Measurements from ENCODE around the gene HOXA3. TPM values are rescaled to one million over a fixed set of nuclear protein-coding genes. Genes with fewer than 3 reads are reported as not detected.

Gene HOXA3
- total and polyA plus RNA-seq, 9 donors: 0.36 to 50.9 (median 2.3) TPM

DNA sequence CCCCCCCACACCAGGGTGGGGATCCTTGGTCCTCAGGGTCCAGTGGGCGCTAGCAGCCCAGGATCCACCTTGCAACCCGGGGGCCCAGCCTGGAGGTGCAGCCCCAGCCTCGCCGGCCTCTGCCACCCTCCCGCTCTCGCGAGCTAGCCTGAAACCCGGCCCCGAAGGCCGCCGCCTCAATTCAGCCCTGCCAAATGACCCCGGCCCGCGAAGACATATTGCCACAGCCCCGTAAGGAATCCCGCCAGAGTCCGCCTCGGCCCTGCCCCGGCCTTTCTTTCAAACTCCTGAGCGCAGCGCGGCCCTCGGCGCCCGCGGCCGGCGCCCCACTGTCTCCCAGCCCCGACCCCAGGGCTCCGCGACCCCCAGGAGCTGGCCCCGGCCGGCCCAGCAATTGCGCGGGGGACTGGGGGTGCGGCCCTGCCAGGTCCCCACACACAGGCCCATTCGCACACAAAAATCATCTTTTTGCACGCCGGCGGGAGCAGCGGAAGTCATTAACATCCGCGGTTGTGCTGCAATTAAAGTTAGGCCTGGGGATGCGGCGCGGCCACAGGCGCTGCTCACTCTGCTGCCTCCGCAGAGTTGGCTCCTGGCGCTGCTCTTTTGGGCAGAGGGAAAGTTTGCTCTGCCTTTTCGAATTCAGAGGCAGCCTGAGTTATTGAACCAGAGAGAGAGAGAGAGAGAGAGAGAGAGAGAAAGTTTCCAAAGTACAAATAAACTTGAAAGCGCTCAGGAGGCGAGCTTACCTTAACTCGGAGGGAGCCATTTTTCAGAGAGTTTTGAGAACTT is 12.9 kb downstream of the HOXA3 start:
- no peaks in the 10 kb centered on the region for H3K9me3 ChIP-seq
- TF ChIP-seq POLR2A (IDR thresholded peaks at IDR 0.05) (no peak), EP300 (IDR thresholded peaks at IDR 0.05) (no peak)
- TF ChIP-seq, protein P1, sequence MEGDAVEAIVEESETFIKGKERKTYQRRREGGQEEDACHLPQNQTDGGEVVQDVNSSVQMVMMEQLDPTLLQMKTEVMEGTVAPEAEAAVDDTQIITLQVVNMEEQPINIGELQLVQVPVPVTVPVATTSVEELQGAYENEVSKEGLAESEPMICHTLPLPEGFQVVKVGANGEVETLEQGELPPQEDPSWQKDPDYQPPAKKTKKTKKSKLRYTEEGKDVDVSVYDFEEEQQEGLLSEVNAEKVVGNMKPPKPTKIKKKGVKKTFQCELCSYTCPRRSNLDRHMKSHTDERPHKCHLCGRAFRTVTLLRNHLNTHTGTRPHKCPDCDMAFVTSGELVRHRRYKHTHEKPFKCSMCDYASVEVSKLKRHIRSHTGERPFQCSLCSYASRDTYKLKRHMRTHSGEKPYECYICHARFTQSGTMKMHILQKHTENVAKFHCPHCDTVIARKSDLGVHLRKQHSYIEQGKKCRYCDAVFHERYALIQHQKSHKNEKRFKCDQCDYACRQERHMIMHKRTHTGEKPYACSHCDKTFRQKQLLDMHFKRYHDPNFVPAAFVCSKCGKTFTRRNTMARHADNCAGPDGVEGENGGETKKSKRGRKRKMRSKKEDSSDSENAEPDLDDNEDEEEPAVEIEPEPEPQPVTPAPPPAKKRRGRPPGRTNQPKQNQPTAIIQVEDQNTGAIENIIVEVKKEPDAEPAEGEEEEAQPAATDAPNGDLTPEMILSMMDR (IDR thresholded peaks at IDR 0.05): no peak
- DNase-seq: no peak
- H3K27ac ChIP-seq: no peak overlapping the region
- intact Hi-C loops (cut with DNase I): loop anchor here in 3 of 4 donors (5.0 kb wide), 2 partner anchors 282 to 287 kb away; no protein-coding TSS in a partner anchor
- peak overlapping the region; percentile 24 for H3K4me3 ChIP-seq
- H3K4me1 ChIP-seq (ENCODE audit: insufficient read depth): peaks cover 1% of the 10 kb centered on the region
- 32 to 52% (median 36%) methylated on average over 51 to 53 of the region's 53 CpGs for WGBS, 3 donors
- H3K36me3 ChIP-seq: no peaks in the 10 kb centered on the region
- no peaks in the 10 kb centered on the region for H3K27me3 ChIP-seq

DNA sequence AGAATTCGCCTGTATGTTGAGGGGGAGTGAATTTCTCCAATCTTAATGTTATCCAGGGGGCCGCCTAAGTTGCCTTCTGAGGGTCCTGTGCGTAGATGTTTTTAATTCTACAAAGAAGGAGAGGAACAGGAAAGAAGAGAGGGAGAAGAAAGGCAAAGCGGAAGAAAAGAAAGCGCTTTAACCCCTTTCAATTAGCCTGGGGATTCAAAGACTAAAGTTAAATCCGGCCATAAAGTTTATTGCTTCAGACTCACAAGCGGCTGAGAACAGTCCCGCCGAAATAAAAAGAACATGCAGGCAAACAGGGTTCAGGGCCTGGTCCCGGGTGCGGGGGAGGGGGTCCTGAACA is 13.4 kb downstream of the HOXA3 start:
- H3K36me3 ChIP-seq: no peaks in the 10 kb centered on the region
- H3K9me3 ChIP-seq: no peaks in the 10 kb centered on the region
- intact Hi-C loops (cut with DNase I): no loop called here
- TF ChIP-seq POLR2A (IDR thresholded peaks at IDR 0.05): no peak
- H3K4me3 ChIP-seq: peak overlapping the region; percentile 24
- peaks cover 1% of the 10 kb centered on the region for H3K4me1 ChIP-seq (ENCODE audit: insufficient read depth)
- H3K27ac ChIP-seq: no peak overlapping the region
- H3K27me3 ChIP-seq: no peaks in the 10 kb centered on the region
- no peak for DNase-seq
- WGBS, 3 donors: 65 to 87% (median 68%) methylated on average over 11 of the region's 11 CpGs

DNA sequence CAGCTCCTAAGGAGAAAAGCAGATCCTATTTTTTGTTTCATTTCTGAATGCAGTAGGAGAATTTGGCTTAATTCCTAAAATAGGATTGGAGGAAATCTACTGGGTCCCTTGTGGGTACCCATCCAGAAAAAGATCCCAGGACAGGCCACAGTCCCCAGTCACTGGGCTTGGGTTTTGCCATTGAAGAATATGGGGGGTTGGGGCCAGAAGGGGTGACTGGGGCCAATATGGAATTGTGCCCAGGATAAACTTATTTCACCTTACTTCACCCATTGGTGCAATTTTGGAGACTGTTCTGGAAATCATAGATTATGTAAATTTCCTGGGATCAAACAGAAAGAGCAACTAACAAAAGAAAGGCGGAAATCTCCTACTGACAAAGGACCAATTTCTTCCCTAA is 13.9 kb downstream of the HOXA3 start:
- WGBS, 3 donors: 95 to 97% (median 95%) methylated on average over 1 of the region's 1 CpG
- Histone ChIP-seq H3K4me1 (ENCODE audit: insufficient read depth) (no peaks in the 10 kb centered on the region), H3K4me3 (no peak overlapping the region), H3K27me3 (no peaks in the 10 kb centered on the region), H3K36me3 (no peaks in the 10 kb centered on the region), H3K9me3 (no peaks in the 10 kb centered on the region), H3K27ac (no peak overlapping the region)
- TF ChIP-seq, protein P1 (IDR thresholded peaks at IDR 0.05): no peak
- TF ChIP-seq EP300 (IDR thresholded peaks at IDR 0.05) (no peak), POLR2A (IDR thresholded peaks at IDR 0.05) (no peak)
- no peak for DNase-seq
- intact Hi-C loops (cut with DNase I): no loop called here

DNA sequence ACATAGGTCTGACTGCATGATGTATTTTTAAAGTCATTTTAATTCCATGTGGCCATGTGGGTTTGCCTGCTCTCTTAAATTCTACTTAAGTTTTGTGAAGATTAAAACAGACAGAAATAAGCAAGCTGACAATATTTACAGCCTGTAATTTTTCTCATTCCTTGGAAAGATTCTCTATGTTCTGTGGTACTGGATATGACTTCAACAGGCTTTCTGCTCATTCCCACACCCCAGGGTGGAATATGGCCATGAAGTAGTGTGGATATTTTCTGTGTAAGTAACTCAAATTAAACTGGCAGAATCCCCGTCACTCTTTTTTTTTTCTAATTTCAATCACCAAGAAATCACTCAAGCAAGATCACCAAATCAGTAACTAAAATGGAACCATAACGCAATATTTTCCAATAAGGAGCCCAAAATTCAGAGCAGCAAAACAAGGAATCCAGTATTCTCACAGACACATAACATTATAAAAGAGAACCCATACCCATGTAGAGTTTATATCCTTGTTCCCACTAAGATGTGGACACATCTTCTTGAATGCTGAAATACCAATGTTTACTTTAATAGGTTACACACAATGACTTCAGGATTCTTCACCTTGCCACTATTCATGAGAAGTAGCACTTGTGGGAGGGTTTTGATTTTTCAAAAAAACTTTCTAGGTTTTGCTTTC is 14.6 kb downstream of the HOXA3 start:
- DNase-seq: no peak
- Histone ChIP-seq H3K36me3 (no peaks in the 10 kb centered on the region), H3K27ac (no peak overlapping the region), H3K4me1 (ENCODE audit: insufficient read depth) (no peaks in the 10 kb centered on the region), H3K4me3 (no peak overlapping the region), H3K27me3 (no peaks in the 10 kb centered on the region), H3K9me3 (no peaks in the 10 kb centered on the region)
- TF ChIP-seq EP300 (IDR thresholded peaks at IDR 0.05) (no peak), POLR2A (IDR thresholded peaks at IDR 0.05) (no peak)
- TF ChIP-seq, protein P1 (IDR thresholded peaks at IDR 0.05): no peak
- intact Hi-C loops (cut with DNase I): no loop called here
- 82 to 89% (median 85%) methylated on average over 2 of the region's 2 CpGs for WGBS, 3 donors

DNA sequence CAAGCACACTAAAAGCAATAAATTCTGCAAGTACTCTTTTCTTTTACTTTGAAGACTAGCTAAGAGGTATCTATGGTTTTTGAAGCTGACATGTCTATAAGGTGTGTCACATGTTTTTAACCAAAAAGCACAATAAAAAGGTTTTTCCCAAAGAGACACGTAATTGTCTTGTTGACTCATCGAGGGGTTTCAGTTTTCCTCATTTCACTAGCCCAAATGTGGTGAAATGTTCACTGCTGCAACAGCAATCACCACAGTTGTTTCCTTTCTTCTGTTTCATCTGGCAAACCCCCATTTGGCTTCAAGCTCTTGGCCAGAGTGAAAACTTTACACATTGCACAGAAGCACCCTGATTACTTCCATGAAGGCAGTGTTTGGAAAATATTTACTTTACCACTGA is 18.0 kb downstream of the HOXA3 start:
- intact Hi-C loops (cut with DNase I): loop anchor here in 1 of 4 donors (5.0 kb wide), 1 partner anchor 277 kb away; no protein-coding TSS in a partner anchor
- peaks cover 6% of the 10 kb centered on the region for H3K4me1 ChIP-seq (ENCODE audit: insufficient read depth)
- TF ChIP-seq, protein P1 (IDR thresholded peaks at IDR 0.05): no peak
- TF ChIP-seq POLR2A (IDR thresholded peaks at IDR 0.05) (no peak), EP300 (IDR thresholded peaks at IDR 0.05) (no peak)
- WGBS, 3 donors: 33 to 48% (median 45%) methylated on average over 2 of the region's 2 CpGs
- H3K27me3 ChIP-seq: no peaks in the 10 kb centered on the region
- H3K27ac ChIP-seq: no peak overlapping the region
- H3K4me3 ChIP-seq: no peak overlapping the region
- H3K36me3 ChIP-seq: no peaks in the 10 kb centered on the region
- no peaks in the 10 kb centered on the region for H3K9me3 ChIP-seq
- DNase-seq: no peak

Data from ovary (tissue), 9 donors.